OCI-M2 (cell line): ENCODE measurements around the gene WNT7A.

Source experiments
- DNase-seq: peaks from one replicate; lab custom pipeline; 2025; ENCODE audit not compliant: unreplicated experiment; lab: John Stamatoyannopoulos, UW

Gene WNT7A

DNA sequence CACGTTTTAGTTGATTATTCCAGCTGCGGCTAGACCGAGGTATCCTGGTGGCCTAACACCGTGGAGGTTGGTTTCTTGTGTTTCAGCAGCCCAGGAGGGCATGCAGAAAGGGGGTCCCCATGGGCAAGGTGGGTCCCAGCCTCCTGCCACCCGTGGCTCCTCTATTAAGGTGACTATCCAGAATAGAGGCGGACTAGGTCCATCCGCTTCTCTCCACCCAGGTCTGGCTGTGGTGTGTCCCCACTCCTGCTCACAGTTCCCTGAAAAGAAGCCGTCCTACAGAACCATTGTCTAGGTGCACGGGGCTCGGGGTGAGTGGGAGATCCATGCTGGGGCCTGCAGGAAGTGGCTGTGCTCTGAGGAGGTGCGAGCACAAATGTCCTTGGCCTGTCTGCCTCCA lies 81.5 kb downstream of the WNT7A start:
- no peak for DNase-seq

DNA sequence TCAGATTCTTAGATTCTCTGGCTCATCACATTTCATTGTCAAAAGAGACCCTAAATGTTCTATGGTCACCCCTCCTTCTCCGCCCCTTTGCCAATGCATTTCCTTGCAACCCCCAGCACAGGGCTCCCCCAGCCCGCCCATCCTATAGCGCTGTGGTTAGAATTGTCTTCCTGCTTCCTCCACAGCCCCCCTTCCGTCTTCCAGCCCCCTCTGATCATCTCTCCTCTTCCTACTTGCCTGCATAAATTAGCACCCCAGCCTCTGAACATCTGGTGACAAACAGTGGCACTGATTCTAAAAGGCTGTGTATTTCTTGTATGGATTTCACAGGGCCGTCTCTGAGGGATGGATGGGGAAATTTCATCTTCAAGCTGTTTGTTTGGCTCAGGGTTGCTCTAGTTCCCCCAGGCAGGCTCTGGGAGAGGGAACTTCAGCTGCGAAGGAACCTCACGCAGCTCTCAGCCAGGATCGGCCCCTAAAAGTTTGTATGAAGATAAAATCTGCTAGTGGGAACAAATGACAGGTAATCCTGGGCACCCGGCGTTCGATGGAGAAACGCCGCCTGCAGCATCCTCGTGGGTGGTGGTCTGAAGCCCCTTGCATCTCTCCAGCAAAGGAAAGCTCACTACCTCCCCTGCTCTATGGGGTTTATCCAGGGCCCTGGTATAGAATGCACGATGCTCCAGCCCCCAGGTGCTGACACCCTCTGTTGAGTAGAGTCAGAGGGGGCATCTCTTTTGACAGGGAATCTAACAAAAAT lies 83.0 kb downstream of the WNT7A start:
- DNase-seq, result no peak

DNA sequence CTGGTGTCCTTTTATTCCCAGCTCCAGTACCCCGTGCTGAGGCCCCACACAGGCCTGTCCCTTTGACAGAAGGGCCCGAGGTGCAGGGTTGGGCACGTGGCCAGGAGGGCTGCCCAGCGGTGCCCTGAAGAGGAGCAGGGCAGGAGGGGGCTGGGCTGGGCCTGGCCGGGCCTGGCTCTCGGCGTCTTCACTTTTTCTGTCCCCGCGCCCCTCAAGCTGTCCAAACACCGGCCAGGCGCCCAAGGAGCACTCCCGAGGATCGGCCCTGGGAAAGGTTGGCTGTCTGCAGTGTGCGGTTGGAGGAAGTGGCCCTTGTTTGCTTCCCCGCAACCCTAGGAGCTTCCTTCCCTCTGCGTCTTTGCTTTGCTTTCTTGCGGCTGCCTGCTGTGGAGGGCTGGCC lies 84.1 kb downstream of the WNT7A start:
- no peak for DNase-seq

DNA sequence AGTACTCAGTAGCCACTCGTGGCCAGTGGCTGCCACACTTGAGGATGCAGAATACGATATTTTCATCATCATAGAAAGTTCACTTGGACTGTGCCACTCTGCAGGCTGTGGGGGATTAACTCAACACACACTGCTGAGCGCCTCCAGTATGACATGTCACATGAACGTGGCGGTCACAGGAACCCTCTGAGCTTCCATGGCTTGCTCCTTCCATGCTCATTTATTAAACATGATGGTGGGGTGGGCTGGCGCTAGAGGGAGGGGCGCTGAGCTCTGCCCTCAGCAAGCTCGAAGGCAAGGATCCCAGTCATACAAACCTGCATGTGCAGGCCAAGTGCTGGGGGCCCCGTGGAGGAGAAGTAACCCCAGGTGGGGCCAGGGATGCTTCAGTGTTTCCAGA lies 85.5 kb downstream of the WNT7A start:
- no peak for DNase-seq

DNA sequence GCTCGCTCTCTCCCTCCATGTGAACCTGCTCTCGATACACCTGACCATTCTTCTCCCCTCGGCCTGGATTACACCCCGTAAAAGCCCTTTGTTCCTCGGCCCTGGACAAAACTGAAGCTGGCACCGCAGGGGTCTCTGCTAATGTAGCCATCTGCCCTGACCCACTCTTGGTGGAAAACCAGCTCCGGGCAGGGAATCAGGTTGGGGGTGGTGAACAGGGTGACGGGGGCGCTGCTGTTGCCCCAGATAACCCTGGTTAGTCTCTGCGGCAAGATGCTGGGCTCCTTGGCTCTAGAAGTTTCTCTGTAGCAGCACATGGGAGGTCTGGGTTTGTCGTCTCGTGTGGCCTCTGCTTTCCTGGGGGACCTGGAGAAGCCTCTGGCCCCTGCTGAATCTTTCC lies 86.4 kb downstream of the WNT7A start:
- no peak for DNase-seq

DNA sequence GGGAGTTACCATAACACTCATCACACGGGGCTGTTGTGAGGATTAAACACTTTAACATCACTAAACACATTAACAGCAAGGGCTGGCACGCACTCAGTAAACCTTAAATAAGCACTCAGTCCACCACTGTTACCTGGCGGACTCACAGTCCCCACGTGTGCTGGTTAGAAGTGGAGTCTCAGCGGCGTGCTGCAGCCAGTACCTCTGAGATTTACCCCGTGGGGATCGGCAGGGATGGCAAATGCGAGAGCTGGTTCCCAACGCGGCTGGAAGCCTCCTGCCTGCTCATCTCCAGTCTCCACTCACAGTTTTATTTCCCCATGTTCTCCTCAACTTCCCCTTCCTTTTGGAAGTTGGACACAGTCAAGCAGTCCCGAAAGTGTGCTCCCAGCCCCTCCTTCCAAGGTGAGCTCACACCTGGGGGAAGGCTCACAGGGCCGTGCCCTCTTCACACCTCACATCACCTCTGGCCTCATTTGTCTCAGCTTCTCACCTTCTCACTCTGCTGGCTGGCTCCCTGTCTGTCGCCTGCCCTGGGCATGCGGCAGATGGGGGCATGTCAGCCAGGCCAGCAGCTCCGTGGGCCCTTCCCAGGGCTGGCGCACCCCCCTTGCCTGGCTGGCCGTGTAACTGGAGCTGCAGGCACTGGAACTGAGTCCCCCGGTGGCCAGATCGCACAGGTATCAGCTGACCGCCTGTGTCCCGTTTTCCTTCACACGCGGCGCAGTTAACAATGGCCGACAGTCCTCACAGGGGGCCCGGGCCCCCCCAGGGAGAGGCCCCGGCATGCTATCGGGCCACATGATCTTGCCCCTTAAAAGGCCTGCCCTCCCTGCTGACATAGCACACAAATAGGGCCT lies 87.1 kb downstream of the WNT7A start:
- DNase-seq, result no peak

DNA sequence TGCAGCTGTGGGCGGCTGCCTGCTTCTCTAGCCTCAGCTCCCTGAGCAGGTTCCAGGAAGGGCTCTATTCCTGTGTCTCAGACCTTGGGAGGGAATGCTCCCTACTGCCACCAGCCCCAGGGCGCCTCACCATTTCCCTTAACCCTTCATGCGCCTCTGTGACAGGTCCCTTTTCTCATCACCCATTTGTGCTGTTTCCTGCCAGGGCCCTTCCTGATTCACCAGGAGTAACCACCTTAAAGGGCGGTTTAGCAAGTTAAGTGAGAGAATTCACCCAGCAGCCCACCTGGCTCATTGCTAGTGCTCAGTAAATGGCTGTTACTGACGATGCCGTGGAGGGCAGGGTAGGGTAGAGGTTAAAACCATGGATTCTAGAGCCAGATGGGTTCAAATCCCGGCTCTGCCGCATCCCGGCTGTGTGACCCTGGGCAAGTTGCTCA lies 87.8 kb downstream of the WNT7A start:
- no peak for DNase-seq

DNA sequence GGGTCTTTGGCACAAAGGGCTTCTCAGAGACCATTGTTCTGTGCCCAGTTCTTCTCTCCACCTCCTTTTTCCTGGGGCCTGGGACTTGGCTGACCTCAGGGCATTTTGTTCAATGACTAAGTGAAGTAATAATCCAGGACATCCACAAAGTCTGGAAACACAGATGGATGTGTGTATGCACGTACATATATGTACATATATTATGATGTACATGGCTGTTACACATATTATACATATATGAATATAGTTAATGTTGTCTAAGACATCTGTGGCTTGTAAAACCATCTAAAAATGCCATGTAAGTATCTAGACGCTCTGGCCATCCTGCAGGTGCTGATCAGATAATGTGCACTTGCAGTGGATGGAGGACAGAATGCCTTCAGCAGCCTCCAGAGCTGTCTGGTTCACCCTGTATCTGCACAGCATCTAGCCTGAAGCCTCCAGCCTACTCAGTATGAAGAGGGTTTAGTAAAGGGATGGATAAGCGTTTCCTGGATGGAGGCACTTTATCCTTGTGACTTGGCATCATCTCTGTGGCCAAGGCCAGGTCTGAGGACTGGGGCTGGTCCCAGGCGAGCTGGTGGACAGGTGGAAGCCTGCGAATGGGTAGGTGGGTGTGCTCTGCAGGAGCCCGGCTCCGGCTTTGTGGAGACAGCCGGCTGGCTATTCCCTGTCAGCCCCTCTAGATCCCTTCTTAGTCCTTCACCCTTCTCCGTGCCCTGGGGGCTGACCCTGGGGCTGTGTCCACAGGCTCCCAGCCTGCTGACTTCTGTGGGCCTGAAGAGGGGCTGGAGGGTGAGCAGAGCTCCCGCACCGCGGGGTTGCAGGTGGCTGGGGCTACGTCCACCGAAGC lies 88.4 kb downstream of the WNT7A start:
- no peak for DNase-seq

DNA sequence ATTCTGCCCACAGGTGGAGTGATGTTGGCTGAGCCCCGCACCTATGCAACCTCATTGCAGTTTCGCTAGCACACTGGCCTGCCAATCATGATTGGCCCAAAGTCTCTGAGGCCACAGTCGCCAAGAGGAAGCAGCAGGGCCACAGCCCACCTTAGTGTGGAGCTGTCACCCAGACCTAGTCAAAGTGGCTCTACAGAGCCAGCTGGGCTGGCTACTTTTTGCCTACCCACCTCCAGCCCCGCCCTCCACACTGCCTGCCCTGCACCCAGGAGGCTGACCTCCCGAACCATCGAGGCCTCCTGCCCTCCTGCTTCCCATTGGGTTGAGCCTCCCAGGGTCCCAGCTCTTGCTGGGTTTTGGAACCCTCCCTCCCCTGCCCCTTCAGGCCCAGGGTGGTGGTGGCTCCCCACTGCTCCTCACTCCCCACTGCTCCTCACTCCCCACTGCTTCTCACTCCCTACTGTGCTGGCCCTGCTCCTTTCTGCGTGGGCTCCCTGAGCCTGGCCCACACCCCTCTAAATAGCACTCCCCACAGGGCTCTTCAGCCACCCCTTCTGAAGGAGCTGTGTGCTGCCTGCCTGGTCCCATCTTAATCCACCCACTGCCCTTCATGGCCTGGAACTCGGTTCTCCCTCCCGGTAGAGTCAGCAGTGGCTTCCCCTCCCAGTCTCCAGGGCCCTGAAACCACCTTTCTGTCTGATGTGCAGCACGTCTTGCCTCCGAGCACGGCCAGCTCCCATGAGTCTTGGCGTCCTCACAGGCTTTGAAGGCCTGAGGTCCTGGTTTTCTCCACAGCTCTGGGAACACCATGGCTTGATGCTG lies 89.3 kb downstream of the WNT7A start:
- DNase-seq, result no peak

DNA sequence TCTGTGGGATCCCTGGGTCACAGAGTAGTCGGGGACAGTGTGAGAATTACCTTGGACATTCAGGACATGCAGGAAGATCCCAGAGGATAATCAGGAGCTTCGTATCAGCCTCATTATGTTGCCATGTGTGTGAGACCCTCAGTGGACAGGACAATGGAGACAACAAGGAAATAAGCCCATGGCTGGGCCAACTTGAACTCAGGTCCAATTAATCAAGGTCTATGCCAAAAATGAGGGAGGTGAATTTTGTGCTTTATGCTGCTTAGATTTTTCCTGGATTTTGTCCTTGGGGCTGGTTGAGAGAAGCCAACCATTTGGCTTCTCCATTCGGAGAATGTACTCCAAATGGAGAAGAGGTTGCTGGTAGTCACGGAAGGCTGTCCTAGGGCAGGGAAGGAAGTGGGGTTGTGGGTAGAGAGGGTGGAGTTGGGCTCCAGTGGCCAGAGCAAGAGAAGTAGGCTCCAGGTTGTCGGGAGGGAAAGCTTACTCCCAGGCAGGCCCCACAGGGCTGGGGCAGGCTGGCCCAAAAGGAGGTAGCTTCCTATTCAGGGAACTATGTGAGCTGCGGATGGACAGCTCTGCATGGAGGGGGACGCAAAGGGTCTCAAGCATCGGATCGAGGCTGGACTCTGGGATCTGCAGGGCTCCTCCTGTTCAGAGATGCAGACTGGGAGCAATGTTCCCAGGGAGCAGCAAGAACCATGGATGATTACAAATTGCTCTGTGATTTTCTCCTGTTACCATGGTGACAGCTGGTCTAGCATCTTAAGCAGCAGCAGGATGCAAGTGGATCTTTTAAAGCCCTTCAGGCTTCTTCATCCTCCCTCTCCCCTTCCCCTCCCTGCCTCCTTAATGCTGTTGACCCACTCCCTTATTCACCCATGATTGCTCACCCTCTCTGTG lies 91.1 kb downstream of the WNT7A start:
- DNase-seq, result no peak

DNA sequence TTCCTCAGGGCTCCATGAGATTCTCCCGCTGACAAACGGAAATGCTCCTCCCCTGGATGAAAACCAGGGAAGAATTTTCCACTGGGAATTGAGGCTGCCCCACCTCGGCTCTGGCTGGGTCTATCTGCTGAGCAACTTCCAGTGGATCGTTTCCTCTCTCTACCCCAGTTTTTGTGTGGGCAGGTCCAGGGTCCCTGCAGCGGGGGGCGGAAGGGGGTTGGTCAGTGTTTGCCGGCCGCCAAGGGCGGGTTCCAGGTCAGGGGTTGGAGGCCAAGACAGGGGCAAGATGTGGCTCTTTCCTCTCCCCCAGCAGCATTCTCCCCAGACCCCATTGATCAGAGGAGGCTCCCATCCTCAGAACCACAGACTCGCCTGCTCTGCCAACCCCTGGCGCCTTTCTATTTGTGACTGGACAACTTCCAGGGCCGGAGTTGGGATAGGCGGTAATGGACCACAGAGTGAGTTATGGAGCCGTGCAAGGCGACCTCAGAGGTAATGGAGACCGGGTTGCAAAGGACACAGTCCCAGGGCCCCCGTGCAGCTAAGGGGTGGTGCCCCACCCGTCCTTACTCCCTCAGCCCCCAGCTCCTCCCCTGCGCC lies 92.2 kb downstream of the WNT7A start:
- no peak for DNase-seq

DNA sequence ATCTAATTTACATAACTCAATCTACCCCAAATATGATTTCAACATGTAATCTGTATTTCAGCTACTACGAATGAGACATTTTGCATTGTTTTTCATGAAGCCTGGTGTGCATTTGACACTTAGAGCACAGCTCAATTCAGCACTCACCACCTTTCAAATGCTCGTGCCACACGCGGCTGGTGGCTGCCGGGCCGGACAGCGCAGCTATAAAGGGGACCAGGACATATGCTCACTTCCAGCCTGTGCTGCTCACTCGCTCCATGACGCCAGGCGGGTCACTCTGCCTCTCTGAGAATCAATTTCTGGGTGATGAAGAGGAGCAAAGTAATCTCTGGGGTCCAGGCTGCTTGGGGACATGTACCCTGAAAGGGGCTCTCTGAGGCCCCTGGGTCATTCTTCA lies 93.1 kb downstream of the WNT7A start:
- no peak for DNase-seq

DNA sequence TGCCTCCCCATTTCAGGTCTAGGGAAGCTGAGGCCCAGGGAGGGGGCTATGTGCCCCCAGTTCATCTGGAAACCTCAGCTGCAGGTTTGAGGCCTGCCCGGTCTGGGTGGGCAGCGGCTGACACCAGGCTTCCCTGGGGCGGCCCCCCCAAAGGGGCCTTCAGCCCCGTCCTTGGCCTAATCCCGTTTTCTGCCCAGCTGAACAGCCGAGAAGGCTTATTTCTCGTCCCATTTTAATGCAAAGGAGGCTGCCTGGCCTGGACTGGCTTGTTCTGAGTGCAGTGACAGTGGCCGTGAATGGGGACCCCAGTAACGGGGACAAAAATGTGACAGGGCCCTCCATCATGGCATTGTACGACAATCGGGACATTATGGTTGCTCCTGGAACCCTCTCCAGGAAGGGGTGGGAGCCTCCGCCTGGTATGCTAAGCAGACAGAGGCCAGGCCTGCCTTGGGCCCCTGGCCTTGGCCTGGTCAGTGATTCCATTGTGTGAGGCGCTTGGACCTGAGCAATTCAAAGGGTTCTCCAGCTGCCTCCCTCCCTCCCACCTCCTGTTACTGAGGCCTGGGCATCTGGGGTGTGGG lies 93.9 kb downstream of the WNT7A start:
- DNase-seq, result no peak

DNA sequence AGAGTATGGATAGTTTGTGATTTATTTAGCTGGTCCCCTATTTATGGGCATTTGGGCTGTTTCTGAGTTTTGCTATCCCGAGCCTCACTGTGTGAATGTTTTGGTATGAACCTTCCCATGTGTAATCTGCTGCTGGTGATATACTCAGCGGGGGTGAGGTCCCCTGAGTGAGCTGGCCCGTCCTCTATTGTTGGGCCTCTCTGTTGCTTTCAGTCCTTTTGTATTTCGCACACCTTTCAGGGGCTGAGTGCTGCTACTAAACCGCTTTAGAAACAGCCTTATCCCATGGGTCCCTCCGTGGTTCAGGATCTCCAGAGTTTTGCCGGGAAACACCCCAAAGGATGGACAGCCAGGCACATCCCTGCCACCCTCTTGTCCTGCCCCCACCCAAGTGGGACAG lies 94.5 kb downstream of the WNT7A start:
- no peak for DNase-seq

DNA sequence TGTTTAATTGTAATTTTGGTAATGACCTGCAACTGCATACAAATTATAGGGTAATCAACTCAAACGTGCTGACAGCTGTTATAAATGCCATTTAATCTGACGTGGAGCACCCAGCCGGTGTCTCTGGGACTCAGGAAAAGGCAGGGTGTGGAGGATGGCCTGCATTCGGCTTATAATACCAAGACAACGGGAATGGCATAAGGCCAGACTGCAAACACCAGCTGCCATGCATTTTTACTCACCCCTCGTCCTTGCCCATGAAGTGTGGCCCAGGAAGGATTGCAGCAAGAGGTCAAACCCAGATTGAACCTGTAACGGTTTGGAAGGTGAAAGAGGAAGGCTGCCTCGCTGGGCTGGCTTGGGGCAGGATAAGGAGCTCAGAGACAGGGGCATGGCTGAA lies 96.4 kb downstream of the WNT7A start:
- DNase-seq, result no peak

DNA sequence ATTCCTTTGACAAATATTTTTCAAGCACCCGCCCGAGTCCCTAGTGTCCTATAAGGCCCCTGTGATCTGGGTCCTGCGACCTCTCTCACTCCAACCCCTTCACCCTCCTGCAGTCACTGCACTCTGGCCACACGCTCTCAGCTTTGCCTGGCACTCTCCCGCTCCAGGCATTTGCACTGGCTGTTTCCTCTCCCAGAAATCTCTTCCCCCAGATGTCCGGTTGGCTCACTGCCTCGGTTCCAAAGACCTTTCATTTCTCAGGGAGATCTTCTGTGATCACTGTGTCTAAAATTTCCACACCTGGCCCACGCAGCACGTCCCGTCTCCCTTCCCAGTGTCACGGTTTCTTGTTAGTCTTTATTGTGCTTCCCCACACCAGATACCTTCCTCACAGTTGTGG lies 97.4 kb downstream of the WNT7A start:
- DNase-seq, result no peak

DNA sequence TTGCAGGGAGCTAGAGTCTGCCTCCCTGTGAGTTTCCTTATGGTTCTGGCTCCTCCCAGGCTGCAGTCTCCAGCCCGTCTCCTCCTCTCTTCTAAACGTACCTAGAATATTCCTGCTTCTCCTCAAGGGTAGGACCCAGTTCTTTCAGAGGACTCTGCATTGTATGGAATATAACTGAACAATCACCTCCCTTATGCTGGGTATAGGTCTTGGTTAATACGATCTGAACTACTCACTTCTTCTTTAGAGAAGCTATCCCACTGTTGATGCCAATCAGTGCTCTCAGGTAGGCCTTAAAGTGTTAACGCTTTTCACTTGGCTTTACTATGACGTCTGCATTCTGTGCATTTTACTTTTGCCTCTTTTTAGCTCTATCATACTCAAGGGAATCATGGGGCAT lies 98.5 kb downstream of the WNT7A start:
- no peak for DNase-seq

DNA sequence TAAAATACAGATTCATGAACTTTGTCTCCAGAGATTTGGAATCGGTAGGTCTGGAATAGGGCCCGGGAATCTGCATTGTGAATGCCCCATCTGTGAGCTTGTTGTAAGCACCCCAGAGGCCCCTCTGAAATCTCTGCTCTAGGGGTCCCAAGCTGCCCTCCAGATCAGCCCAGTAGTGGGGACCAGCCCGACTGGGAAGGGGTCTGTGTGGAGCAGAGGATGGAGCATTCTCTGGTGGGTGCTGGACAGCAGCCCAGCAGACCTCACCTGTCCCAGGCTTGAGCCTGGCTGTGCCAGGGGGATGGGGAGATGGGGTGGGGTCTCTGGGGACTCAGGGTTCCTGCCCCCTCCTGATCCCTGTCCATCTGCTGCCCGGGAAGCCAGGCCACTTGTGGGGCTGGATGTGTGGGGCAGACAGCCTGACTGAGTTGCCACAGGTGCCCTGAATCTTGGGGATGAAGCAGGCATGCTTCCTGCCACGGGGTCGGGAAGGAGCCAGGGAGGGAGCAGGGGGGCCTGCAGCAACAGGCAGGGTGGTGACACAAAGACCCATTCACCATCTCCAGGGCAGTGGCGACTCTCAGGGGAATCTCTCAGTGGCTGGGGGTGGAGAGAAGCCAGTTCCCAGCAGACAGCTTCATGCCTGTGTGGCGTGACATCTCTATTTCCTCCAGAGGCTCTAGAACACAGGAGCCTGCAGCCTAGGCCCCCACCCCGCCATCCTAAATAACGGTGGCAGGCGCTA lies 99.3 kb downstream of the WNT7A start:
- DNase-seq, result no peak
